ENCODE measurements around the gene MAGI2.

Gene MAGI2

GRCh38 chr7:79453558-79454360 is at the start of gene MAGI2:
Gene MAGI2 (minus strand): TSS chr7:79453667. CDS start chr7:79453320, 347 bp downstream.
- peak; percentile 14 to 15 for DNase-seq

DNA sequence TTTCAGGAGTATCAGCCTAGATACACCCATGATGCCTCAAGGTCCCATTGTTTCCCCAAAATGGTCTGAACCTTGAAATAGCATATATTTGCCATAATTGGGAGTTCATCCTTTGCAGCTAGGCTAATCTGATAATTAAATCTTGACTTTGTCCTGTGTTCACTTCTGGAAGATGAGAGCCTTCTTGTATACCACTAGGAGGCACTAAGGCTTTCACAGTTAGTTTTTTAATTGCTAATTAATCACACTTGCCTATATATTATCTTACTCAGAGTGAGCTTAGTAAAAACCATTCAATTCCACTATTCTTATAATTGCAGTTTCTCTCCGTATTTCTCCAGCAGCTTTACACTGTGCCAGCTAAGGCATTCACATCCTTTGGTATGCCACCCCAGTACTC is 48.7 kb upstream of the MAGI2 start:
- no peak for DNase-seq

DNA sequence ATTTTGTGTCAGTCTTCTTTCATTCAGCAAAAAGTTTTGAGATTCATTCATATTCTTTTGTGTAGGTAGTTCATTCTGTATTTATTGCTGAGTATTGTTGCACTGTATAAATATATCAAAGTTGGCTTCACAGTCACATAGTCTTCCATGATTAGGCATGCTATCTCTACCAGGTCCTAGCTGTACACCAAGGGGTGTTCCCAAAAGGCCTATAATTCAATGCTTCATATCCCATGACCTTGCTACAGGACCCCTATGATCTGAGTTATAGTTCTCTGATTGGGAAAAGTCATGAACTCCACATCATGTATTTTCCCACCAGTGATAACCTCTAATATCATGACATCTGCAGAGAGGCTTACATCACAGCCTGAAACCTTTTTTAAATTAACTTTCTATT is 47.3 kb upstream of the MAGI2 start:
- DNase-seq = no peak

GRCh38 chr7:79497728-79498127 is 44.3 kb upstream of the MAGI2 start:
- DNase-seq = no peak

- DNase-seq = no peak
These were observed 42.2 kb upstream of the MAGI2 start for GRCh38 chr7:79495544-79496272.

DNA sequence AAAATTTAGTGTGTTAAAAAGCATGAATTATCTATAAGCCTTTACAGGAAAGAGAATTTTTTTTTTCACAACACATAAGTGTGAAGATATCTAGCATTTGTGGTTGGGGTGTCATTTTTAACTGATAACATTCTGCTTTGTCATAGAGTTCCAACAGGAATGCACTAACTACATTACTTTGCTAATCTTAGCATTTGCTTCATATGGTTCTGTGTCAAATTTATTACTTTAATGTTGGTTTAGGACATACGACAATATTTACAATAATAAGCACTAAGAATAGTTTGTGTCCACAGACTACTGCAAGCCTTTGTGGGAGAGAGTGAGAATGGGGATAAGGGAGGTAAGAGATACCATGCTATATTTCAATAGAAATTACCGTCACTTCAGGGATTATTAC is 40.6 kb upstream of the MAGI2 start:
- no peak for DNase-seq

DNA sequence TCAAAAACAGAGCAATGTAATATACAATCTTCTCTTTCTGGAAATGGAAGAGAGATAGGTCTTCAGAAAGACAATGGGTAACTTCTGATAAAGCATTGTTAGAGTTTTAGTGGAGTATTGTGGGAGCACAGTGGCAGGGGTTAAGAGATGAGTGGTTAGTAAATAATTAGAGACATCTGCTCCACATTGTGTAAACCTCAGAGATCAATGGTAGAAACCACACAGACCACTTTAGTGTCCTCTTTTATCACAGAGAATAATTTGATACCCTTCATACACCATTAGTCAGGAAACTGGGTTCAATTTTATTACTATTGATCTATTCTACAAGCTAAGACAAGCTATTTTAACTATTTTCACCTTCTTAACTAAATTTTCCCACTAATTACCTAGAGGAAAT is 35.9 kb upstream of the MAGI2 start:
- no peak for DNase-seq

GRCh38 chr7:79478386-79478785 is 24.9 kb upstream of the MAGI2 start:
- DNase-seq = no peak

- DNase-seq = no peak
These were observed 22.0 kb upstream of the MAGI2 start for GRCh38 chr7:79475455-79475854.

- DNase-seq = no peak
These were observed 18.2 kb upstream of the MAGI2 start for GRCh38 chr7:79471699-79472098.

DNA sequence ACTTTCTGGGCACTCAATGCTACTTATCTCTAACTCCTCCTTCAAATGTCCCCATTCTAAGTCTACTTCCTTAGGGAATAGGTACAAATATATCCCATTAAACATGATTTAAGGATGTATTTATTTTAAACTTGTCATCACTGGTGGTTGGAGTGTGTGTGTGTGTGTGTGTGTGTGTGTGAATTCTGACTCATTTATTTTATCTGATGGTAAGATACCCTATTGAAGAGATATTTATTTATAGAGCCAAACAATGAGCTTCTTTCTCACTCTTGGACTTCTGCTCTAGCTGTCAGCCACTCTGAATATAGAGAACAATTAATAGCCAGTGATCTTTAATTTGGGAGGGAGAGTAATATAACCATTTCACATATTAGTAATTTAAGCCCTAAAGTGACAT is 17.8 kb upstream of the MAGI2 start:
- DNase-seq = no peak

DNA sequence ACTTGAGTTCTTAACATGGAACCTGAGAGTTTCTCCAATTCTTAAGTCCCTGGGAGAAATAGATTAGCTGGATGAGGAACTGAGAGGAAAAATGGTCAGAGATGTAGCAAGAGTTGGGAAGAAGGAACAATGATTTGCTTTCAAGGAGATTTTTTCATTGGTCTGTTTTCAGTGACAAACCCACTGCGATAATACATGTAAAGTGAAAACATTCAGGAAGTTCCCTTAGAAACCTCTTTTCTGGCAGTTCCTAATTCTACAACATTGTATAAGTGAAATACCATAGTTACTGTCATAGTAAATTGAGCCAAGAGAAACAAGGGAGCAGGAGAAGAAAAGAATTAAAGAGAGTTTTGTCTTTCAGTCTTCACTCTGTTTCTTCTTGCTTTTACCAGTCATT is 12.1 kb upstream of the MAGI2 start:
- DNase-seq = peak; percentile 28 to 42

GRCh38 chr7:79464051-79464450 is 10.6 kb upstream of the MAGI2 start:
- no peak for DNase-seq

- DNase-seq = no peak
These were observed 8.9 kb upstream of the MAGI2 start for GRCh38 chr7:79462390-79462789.

DNA sequence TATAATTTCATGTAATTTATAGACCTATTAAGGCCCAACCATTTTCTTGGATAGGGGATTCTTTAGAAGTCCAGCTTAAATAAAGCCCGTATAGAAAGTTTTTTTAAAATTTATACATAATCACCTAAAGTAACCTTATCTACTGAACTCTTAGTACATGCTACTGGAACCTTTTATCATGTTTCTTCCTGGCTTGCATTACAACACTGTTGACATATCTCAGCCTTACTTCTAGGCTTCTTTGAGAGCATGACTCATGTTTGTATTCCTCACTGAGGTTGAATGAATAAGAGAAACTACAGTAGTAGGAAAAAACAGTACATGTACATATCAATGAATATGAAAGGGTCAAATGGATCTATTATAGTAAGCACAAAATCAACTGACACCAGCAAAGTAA is 8.2 kb upstream of the MAGI2 start:
- no peak for DNase-seq

GRCh38 chr7:79459381-79459780 is 5.9 kb upstream of the MAGI2 start:
- DNase-seq = no peak

GRCh38 chr7:79458796-79459195 is 5.3 kb upstream of the MAGI2 start:
- no peak for DNase-seq

DNA sequence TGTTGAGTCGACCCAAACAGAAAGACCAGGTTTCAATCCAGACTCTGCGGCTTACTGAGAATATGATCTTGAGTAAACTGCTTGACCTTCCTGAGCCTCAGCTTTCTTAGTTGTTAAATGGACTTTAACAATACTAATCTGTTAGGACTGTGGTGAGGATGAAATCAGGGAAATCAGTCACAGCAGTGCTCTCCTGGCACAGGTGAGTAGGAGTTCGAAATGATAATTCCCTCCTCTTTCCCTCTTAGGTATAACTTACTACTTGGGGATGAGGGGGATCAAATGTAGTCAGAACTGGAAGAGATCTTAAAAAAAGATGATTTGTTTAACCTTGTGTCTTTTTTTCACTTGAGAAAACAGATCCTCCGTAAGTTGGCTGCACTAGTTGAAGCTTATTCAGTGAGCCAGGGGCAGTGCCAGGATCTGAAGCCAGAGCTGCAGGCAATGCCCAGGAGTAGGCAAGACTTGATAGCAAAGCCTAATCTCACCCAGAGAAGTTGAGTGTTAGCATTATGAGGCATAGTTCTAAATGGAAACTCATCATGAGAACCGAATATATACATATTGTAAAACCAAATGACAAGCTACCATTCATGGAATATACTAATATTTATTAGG is 1.8 kb upstream of the MAGI2 start:
- no peak for DNase-seq

DNA sequence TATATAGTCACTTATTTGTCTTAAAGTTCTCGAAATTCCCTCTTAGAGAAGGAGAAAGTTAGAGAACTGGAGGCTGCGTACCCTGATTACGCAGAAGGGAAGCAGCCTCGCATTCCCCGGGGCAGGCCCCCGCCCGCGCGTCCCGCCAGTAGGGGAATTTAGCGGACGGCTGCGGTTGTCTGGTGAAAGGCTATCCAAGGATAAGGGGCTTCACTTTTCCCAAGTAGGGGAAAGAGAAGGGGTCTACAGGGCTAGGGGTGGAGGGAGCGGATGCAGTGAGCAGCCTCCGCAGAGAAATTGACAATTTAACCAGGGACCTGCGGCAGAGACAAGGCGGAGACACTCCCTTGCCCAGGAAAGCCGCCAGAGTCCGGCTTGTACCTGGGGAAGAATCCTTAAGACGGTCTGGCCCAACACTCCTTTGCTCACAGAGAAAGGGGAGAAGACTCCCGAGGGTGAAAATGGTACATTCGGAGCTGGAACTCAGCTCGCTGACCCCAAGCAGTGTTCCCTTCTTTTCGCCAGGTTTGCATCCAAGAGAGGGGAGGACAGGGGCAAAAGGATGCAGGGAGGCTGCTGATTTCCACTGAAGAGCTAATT is 994 bp upstream of the MAGI2 start:
- peak; percentile 55 to 71 for DNase-seq

DNA sequence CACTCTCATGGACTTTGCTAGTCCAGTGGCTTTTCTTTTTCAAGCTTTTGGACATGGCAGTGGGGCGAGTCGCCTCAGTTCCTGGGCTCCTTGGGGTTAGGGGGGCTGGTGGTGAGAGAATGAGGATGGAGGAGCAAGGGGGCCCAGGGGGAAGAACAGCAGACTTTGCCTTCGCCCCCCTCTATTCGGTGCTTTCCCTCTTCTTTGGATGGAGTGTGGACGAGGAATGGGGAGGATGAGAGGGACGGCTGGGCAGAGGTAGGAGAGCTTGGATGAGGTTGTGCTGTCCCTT is 255 bp downstream of the MAGI2 start:
- no peak for DNase-seq

GRCh38 chr7:79452495-79453265 is 787 bp downstream of the MAGI2 start:
- DNase-seq = no peak

DNA sequence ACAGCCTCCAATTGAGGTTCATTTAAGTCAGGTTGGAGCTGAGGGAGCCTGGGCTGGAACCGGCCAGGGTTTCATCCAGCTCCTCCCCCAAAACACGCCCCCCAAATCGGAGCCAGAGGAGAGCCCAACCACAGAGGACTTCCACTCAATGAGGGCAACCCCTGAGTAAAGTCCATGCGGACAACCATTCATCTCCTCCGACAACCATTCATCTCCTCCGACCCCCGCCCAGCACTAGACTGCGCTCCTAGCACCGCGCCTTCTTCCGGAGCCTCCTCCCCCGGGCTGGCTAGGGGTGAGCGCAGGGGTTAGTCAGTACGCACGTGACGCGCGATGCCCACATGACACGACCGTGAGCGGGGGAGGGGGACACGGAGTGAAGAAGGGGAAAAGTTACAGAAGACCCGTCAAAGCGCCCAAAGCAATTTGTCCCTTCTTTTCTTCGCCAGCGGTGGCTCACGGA is 1.4 kb downstream of the MAGI2 start:
- peak; percentile 35 to 39 for DNase-seq

DNA sequence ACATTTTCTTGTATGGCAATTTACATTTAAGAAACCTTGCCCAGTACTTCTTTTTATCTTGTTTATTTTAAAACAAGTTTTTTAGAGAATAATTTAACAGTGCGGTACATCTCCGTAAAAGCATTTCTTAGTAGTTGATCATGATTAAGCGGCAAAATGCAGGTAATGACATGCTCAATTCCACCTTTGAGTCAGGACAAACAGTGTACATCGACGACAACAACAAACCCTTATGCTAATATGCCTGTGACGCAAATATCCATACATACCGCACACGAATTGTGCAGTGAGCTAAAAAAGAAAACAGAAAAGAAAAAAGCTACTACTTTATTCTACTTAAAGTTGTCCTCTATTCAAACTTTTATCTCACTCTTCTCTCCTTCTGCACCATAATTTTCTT is 1.9 kb downstream of the MAGI2 start:
- DNase-seq = no peak

All from inflammatory macrophage treated with lipopolysaccharide for 1 hour (primary cell).